ENCODE measurements around the gene STAT5A. TPM values are rescaled to one million over a fixed set of nuclear protein-coding genes. Genes with fewer than 3 reads are reported as not detected.
"Not testable (repeated sequence)": the region's sequence is repeated elsewhere in the genome, so short reads cannot be mapped to it uniquely, and the experiment has no call there.

The STAT5A gene
- total RNA-seq, 2 donors from 2014 or later = 19.8 to 28.1 TPM

GRCh38 chr17:42281571-42282096 lies 6.7 kb upstream of the STAT5A start:
- DNase-seq (no peak), ATAC-seq (peak; percentile 14)
- intact Hi-C loops (cut with DNase I, micrococcal nuclease) = no loop called here

- ATAC-seq (no peak), DNase-seq (no peak)
- intact Hi-C loops (cut with DNase I, micrococcal nuclease) = no loop called here
Observed at GRCh38 chr17:42282478-42283080, 5.7 kb upstream of the STAT5A start.

- no peak for ATAC-seq
- DNase-seq = no peak
- intact Hi-C loops (cut with DNase I, micrococcal nuclease) = no loop called here
Observed at GRCh38 chr17:42283241-42284023, 4.9 kb upstream of the STAT5A start.

- no peak for DNase-seq
- intact Hi-C loops (cut with DNase I, micrococcal nuclease) = no loop called here
Observed at GRCh38 chr17:42284024-42284369, 4.3 kb upstream of the STAT5A start.

GRCh38 chr17:42284566-42284965 lies 3.7 kb upstream of the STAT5A start:
- DNase-seq = no peak
- ATAC-seq = no peak
- intact Hi-C loops (cut with DNase I, micrococcal nuclease) = no loop called here

More at GRCh38 chr17:42284024-42284369, 4.3 kb upstream of the STAT5A start:
- ATAC-seq = no peak

GRCh38 chr17:42285346-42286050 lies 2.8 kb upstream of the STAT5A start:
- intact Hi-C loops (cut with DNase I, micrococcal nuclease) = no loop called here
- ATAC-seq = no peak
- no peak for DNase-seq

- intact Hi-C loops (cut with DNase I, micrococcal nuclease) = no loop called here
- ATAC-seq (no peak), DNase-seq (peak in 1 of 2 donors; percentile 34)
Observed at GRCh38 chr17:42286411-42287221, 1.7 kb upstream of the STAT5A start.

- intact Hi-C loops (cut with DNase I, micrococcal nuclease) = no loop called here
Observed at GRCh38 chr17:42287305-42287976, 857 bp upstream of the STAT5A start.

GRCh38 chr17:42288803-42289610 lies 709 bp downstream of the STAT5A start:
- intact Hi-C loops (cut with DNase I, micrococcal nuclease) = no loop called here
- DNase-seq (peak; percentile 51 to 75), ATAC-seq (peak; percentile 69)

More at GRCh38 chr17:42287305-42287976, 857 bp upstream of the STAT5A start:
- no peak for ATAC-seq
- DNase-seq = peak; percentile 58 to 61

- ATAC-seq (no peak), DNase-seq (peak in 1 of 2 donors; percentile 28)
Observed at GRCh38 chr17:42289611-42290181, 1.4 kb downstream of the STAT5A start.

GRCh38 chr17:42290577-42290976 lies 2.3 kb downstream of the STAT5A start:
- intact Hi-C loops (cut with DNase I, micrococcal nuclease) = no loop called here
- DNase-seq (peak in 1 of 2 donors; percentile 6), ATAC-seq (no peak)

More at GRCh38 chr17:42289611-42290181, 1.4 kb downstream of the STAT5A start:
- intact Hi-C loops (cut with DNase I, micrococcal nuclease) = no loop called here

GRCh38 chr17:42291129-42291528 lies 2.8 kb downstream of the STAT5A start:
- no peak for DNase-seq
- ATAC-seq = no peak
- intact Hi-C loops (cut with DNase I, micrococcal nuclease) = no loop called here

GRCh38 chr17:42294469-42295398 lies 6.4 kb downstream of the STAT5A start:
- DNase-seq (no peak), ATAC-seq (no peak)
- intact Hi-C loops (cut with DNase I, micrococcal nuclease) = no loop called here

GRCh38 chr17:42296012-42296411 lies 7.7 kb downstream of the STAT5A start:
- DNase-seq (no peak), ATAC-seq (no peak)
- intact Hi-C loops (cut with DNase I, micrococcal nuclease) = no loop called here

GRCh38 chr17:42297775-42298174 lies 9.5 kb downstream of the STAT5A start:
- intact Hi-C loops (cut with DNase I, micrococcal nuclease); ATAC-seq; DNase-seq: not testable (repeated sequence)

- intact Hi-C loops (cut with DNase I, micrococcal nuclease); DNase-seq; ATAC-seq: not testable (repeated sequence)
Observed at GRCh38 chr17:42299361-42299760, 11.1 kb downstream of the STAT5A start.

Data from left colon (tissue), 2 donors.